ELF-1 (cell line): Measurements from ENCODE around the gene GLUL.

Source experiments
- DNase-seq: peaks from one replicate; pipeline ENCODE4 v3.0.0-alpha.2; 2016; ENCODE audit warnings: low read depth, low spot score

Gene GLUL

DNA sequence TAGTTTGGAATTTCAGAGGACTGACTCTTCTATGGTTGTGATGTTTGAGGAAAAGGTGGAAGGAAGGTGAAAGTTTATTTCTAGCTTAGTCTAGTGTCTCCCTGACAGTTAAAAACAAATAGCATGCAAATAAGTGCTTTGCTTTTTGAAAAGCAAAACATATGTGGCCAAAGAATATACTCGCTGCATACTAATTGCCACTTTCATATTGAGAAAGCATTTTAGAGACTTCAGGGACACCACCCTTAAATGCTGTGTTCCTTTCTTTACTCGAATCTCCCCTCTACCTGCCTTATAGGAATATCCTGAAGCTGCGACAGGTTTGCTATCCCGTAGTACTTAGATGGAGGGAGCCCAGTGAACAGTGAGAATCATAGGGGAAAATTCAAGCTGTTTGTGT is 23.2 kb downstream of the GLUL start:
- no peak for DNase-seq

GRCh38 chr1:182367926-182368325 is 23.7 kb downstream of the GLUL start:
- DNase-seq = no peak

GRCh38 chr1:182366596-182366995 is 25.0 kb downstream of the GLUL start:
- DNase-seq = no peak

DNA sequence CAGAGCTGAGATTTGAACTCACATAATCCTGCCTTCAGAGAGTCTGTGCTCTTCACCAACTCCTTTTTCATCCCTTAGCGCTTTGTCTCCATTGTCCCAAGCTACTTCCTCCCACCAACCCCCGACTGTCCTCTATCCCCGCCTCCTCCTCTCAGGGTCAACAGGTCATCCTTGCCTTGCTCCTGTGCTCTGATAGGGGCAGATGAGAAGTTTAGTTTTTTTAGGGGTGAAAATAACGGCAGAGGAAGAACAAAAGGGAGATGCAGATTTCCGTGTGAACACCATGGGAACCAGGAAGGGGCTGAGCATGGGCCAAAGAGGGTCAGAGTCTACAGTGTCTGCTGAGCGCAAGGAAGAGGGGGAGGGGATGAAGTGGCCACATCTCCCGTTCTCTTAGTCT is 31.9 kb downstream of the GLUL start:
- peak; percentile 27 for DNase-seq

GRCh38 chr1:182357913-182358312 is 33.7 kb downstream of the GLUL start:
- no peak for DNase-seq

- DNase-seq = no peak
Observed at GRCh38 chr1:182357171-182357570, 34.4 kb downstream of the GLUL start.

DNA sequence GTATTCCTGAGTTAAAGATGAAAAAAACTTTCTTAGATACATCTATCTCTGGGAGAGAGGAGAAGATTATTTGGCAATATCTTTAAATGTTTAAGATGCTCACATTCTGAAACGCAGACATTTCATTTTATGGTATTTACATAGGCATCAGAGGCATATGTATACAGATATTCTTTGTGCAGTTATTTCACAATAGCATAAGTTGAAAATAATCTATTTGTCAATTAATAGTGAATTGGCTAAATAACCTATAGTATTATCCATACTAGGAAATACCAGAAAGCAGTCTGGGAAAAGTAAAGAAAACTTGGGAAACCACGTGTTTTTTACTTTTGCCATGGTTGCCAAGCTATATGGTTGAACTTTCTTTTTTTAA is 35.9 kb downstream of the GLUL start:
- no peak for DNase-seq

GRCh38 chr1:182351790-182352364 is 39.7 kb downstream of the GLUL start:
- DNase-seq = no peak

DNA sequence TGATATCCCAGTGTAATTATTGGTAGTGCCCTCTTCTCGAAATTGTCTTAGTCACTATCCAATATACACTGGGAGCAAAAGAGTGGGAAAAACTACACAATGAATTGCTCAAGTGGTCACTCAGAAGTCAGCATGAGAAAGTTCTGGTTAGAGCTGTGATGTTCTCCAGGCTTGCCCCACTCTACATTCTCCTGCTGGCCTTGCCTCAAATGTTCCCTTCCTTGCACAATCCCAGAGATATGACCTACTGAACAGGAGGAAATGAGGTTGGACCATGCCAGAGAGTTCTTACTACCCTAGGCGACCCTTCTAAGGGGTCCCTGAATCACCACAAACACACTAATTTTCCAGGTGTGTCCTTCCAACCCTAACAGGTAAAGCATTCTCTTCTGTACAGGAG is 40.8 kb downstream of the GLUL start:
- no peak for DNase-seq

- no peak for DNase-seq
Observed at GRCh38 chr1:182348961-182349747, 42.4 kb downstream of the GLUL start.

DNA sequence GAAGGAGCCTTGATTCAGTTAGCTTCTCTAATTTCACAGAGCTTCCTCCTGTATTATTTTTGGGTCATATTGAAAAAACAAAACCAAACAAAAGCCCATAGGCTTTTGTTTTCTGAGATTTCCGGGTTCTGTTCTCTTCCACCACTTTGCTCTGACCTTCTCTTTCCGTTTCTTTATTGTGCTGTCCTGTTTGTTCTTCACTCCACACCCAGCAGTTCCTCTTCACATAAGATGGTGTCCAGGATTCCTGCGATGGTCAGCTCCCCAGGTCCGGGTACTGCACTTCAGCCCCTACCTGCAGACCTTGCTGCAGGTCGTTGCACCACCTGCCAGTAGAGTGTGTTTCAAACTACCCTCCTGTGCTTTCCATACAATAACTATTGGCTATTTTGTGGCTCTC is 44.6 kb downstream of the GLUL start:
- DNase-seq = no peak

- DNase-seq = no peak
Observed at GRCh38 chr1:182340233-182341058, 51.1 kb downstream of the GLUL start.

DNA sequence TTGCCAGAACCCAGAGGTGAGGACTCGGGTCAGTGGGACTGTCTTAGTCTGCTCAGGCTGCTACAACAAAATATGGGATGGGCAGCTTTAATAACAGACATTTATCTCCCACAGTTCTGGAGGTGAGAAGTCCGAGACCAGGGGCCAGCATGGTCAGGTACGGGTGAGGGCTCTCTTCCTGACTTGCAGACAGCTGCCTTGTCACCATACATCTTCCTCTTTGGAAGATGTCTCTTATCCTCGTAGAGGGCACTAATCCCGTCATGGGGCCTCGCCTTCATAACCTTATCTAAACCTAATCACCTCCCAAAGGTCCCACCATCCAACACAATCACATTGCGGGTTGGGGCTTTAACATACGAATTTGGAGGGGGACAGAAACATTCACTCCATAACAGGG is 51.9 kb downstream of the GLUL start:
- no peak for DNase-seq

DNA sequence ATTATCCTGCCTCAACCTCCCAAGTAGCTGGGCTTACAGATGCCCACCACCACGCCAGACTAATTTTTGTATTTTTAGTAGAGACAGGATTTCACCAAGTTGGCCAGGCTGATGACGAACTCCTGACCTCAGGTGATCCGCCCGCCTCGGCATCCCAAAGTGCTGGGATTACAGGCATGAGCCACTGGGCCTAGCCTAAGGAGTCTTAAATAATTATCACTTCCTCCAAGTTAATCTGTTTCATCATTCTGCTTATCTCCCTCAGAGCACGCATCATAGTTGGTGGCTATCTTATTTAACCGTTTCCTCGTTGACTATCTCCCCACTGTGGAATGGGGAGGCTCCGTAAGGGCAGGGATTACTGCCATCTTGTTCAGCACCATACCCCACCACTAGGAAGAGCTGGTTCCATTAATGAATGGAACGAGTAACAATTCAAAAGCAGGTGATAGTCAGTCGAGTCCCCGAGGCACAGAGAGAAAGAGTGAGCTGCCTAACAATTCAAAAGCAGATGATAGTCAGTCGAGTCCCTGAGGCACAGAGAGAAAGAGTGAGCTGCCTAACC is 52.7 kb downstream of the GLUL start:
- no peak for DNase-seq

- no peak for DNase-seq
Observed at GRCh38 chr1:182337736-182338571, 53.6 kb downstream of the GLUL start.

- DNase-seq = no peak
Observed at GRCh38 chr1:182335771-182336566, 55.6 kb downstream of the GLUL start.

GRCh38 chr1:182333071-182333571 is 58.5 kb downstream of the GLUL start:
- DNase-seq = peak; percentile 42

DNA sequence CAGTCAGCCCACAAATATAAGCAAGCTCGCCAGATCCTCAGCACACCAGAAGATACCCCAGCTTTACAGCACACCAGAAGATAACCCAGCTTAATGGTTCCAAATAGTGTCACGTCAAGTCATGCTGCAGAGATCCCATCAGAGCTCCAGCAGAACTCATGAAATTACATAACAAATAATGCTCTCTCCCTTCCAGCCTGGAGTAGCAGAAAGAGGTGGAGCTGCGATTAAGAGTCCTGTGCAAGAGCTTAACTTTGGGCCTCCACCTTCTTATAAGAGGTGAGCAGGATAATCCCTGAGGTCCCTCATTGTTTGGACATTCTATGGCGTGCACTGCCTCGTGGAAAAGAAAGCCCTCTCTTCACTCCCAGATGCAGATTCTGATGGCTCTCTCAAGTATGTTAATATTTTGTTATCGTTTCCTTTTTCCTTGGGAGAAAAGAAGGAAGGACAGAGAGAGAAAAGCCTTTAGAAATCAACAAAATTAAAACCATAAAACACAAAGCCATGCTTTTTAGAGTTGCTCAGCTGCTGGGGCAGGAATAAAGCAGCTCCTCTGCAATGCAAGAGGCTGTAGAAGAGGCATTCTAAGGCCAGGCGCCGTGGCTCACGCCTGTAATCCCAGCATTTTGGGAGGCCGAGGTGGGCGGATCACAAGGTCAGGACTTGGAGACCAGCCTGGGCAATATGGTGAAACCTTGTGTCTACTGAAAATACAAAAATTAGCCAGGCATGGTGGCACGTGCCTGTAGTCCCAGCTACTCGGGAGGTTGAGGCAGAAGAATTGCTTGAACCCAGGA is 59.1 kb downstream of the GLUL start:
- DNase-seq = no peak
